GM12891 (cell line): ENCODE measurements around the gene MPP1.

Source experiments
- PAX5 ChIP-seq: IDR thresholded peaks from 2 replicates; pipeline ENCODE4 v1.6.1; 2011; ENCODE audit warnings: low read length, moderate library complexity, mild to moderate bottlenecking; ENCODE audit not compliant: insufficient read depth, severe bottlenecking
- POLR2A ChIP-seq: IDR thresholded peaks from 2 replicates; pipeline ENCODE4 v1.6.1; 2011; ENCODE audit warnings: low read depth, low read length, control low read depth
- POLR2AphosphoS5 ChIP-seq: IDR thresholded peaks from 2 replicates; pipeline ENCODE4 v1.6.1; 2011; ENCODE audit warnings: low read depth, low read length, control low read depth
- POU2F2 ChIP-seq: IDR thresholded peaks from 2 replicates; pipeline ENCODE4 v1.6.1; 2011; ENCODE audit warnings: low read depth, mild to moderate bottlenecking, control low read depth, low read length, moderate library complexity
- SPI1 ChIP-seq: IDR thresholded peaks from 2 replicates; pipeline ENCODE4 v1.6.1; 2011; ENCODE audit warnings: low read depth, low read length, control low read depth
- TAF1 ChIP-seq: IDR thresholded peaks from 2 replicates; pipeline ENCODE4 v1.6.1; 2011; ENCODE audit warnings: low read depth, low read length, control low read depth

DNA sequence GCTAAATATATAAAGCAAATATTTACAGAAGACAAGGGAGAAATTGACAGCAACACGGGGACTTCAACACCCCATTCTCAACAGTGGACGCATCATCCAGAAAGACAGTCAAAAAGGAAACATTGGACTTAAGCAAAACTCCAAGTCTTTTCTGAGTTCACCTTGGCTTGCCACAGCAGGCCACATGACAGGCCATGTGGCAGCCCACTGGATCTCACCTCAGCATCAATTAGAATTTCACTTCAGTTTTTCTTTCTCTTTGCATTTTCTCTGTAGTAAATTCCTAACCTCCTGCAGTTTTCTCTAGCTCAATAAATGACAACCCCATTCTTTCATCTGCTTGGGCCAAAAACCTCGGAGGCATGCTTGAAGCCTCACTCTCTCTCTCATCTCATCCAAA lies 16.7 kb upstream of the MPP1 start:
- TF ChIP-seq POLR2A = no peak
- no peak for TF ChIP-seq POLR2AphosphoS5
- no peak for TF ChIP-seq POU2F2
- TF ChIP-seq TAF1 = no peak
- TF ChIP-seq SPI1 = no peak
- no peak for TF ChIP-seq PAX5
